CD4-positive, alpha-beta T cell treated with Interleukin-17A for 4 hours (primary cell): Measurements from ENCODE around the gene TMEM82.

Source experiments
- DNase-seq: peaks from one replicate; pipeline ENCODE4 v3.0.0-alpha.2; 2020; ENCODE audit warnings: mixed read lengths

TMEM82 gene

DNA sequence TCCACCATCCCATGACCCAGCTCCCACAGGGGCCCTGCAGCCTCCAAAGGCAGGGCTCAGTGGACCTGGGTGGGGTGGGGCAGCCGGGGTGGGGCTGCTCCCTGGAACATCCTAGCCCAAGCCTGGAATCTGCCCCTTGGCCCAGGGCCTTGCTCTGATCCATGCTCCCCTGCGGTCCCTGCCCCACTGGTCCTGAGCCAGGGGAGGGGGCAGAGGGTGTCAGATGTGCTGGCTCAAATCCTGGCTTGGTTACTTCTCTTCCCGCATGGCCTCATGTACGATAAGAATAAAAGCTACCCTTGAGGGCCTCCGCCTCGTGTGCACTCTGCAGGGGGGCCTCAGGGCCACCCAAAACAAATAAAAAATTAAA lies 5.4 kb upstream of the TMEM82 start:
- no peak for DNase-seq

DNA sequence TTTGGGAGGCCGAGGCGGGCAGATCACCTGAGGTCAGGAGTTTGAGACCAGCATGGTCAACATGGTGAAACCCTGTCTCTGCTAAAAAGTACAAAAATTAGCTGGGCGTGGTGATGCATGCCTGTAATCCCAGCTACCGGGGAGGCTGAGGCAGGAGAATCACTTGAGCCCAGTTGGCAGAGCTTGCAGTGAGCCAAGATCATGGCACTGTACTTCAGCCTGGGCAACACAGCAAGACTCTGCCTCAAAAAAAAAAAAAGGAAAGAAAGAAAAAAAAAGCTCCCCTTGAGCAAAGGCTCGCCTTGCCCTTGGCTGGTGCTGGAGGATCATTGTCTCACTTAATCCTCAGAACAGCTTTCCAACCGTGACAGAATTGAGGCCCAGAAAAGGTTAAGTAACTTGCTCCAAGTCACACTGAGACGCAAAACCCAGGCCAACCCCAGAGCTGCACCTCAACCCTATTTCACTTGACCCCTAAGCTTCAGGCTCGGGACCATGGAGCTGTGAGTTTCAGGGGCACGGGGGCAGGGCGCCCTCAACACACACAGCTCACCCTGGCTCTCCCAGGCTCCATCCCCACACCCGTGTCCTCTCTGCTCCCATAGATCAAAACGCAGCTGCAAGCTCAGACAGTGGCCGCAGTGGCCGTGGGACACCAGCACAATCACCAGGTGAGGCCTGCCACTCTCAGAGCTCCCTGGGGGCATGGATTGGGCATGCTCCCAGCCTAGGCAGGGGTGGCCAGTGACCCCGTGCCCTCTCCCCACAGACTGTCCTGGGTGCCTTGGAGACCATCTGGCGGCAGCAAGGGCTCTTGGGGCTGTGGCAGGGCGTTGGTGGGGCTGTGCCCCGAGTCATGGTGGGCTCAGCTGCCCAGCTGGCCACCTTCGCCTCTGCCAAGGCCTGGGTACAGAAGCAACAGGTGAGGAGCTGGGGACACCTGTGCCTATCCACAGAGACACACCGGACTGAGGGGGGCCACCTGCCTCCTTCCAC lies 4.7 kb upstream of the TMEM82 start:
- no peak for DNase-seq

DNA sequence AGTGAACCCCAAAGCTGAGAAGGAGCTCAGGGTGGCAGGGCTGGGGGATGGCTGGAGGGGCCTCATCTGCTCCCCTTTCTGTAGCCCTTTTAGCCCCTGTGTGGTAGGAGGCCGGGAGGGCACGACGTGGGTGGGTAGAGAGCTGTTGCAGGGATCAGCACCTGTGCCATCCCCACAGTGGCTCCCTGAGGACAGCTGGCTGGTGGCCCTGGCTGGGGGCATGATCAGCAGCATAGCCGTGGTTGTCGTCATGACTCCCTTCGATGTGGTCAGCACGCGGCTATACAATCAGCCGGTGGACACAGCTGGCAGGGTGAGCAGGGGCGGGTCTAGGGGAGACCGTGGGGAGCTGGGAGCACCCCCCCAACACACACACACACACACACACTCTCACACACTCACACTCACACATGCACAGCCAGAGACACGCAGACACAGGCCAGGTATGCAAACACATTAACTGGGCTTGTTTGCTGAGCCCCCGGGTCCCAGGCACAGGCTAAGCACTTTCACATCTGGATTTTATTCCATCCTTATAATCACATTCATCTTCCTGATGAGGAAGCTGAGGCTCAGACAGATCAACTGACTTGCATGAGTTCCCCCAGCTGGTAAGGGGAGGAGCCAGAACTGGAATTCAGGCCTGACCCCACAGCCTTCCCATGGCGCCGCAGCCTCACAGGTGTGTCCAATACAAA lies 3.7 kb upstream of the TMEM82 start:
- no peak for DNase-seq

DNA sequence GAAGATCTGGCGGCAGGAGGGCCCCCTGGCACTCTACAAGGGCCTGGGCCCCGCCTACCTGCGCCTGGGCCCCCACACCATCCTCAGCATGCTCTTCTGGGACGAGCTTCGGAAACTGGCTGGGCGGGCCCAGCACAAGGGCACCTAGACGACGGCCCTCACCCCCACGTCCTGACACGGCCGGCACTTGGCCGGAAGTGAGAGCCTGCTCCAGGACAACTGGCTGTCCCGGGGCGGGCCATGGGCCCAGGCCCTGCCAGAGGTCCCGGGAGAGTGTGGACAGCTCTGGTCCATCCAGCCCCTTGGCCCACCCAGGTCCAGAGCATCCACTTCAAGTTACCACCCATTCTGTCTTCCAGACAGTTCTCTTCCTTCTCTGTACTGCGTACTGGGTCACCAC lies 3.0 kb upstream of the TMEM82 start:
- DNase-seq, result no peak

DNA sequence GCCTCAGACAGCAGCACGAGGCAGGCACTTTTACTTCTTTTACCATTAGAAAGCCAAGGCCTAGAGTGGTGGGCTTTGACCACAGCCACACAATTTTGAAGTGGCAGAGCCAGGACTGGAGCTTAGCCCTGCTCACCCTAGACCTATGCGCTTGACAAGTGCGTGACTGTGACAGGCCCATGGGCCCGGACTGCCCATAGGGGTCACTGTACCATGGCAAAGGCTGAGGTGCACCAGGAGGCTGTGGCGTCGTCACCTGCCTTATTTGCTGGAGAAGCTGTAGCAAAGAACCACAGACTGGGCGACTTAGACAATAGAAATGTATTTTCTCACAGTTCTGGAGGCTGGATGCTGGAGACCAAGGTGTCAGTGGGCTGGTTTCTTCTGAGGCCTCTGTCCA lies 2.6 kb upstream of the TMEM82 start:
- no peak for DNase-seq

DNA sequence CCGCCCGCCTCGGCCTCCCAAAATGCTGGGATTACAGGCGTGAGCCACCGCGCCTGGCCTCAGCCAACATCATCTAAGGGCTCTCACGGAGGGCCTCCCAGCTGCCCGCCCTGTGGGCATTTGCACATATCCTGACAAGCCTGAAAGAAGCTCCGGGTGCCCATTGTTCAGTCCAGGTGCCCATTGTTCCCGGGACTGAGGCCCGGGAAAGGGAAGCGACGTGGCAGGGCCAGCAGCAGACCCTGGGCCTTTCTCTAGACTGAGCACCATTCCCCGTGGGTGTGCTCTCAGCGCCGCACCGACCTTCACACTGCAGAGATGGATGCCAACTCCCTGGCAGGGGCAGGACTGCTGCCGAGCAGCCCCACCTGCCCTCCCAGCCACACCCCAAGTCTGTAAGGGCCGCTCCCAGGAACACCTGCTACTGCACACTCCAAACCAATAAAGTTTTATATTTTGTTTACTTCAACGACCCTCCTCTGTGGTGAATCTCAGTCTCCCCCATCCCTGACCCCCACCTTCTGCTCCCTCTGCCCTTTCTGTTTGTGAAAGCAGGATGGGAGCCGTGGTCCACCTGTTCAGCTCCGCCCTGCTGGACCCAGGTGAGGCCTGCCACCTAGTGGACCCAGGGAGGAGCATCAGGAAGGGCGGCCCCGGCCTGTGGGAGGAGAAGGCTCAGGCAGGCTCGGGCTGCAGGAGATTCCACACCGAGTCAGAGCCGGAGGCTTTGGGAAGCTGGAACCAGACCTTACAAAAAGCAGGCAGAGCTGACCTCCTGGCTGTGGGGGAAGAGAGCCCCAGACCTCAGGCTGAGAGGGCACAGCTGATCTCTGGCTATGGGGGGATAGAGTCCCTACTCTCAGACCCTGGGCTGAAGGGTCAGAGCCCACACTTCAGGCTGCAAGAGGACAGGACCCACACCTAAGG lies 1.1 kb upstream of the TMEM82 start:
- peak; percentile 80 for DNase-seq

DNA sequence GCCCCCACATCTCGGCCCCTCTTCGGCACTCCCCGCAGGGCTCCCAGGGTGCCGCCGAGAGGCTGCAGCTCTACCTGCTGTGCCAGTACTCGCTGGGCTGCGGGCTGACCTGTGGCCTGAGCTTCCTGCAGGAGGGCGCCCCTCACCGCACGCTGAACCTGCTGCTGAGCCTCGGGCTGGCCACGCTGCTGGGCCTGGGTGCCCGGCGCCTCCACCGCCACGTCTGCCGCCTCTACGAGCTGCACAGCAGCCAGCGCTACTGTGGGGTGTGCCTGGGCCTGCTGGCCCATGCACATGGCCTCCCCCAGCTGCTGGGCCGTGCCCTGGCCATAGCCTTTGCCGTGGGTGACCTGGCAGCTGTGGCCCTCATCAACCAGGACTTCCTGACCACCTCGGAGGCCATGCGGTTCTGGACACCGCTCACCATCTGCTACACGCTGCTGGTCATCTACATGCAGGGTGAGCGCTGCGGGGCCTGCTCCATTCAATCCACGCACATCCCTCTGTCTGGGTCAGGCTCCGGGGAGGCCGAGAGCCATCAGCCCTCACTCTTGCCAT lies 1.9 kb downstream of the TMEM82 start:
- DNase-seq, result no peak

DNA sequence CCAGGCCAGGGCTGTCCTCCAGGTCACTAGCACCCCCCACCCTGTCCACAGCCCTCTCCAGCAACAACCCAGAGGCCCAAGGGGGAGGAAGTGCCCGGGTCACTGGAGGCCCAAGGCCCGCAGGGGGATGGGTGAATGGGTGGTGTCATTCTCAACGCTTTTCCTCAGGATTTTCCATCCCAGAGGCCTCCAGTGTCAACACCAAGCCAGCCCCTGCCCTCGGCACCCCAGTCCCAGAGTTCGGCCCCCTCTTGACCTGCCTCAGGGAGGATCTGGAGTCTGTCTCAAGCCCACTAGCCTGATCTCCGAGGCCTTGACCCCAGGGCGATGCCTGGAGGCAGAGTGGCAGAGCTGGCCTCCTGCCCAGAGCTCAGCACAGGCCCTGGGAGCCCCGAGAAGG lies 5.1 kb downstream of the TMEM82 start:
- no peak for DNase-seq

DNA sequence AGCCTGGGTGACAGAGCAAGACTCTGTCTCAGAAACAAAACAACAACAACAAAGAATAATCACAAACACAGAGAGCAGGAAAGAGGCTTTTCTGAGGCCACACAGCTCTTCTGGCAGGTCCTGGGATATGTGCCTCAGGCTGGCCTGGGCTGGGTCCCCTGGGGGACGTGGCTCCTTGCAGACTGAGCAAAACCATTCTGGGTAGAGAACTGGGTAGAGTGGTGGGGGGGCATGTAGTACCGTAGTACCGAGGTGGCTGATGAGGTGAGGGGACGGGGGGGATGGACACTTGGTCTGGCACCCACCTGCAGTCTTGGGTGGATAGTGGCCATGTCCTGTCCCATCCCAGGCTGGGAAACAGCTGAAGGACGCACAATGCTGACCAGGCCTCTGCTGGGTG lies 6.0 kb downstream of the TMEM82 start:
- DNase-seq, result no peak

DNA sequence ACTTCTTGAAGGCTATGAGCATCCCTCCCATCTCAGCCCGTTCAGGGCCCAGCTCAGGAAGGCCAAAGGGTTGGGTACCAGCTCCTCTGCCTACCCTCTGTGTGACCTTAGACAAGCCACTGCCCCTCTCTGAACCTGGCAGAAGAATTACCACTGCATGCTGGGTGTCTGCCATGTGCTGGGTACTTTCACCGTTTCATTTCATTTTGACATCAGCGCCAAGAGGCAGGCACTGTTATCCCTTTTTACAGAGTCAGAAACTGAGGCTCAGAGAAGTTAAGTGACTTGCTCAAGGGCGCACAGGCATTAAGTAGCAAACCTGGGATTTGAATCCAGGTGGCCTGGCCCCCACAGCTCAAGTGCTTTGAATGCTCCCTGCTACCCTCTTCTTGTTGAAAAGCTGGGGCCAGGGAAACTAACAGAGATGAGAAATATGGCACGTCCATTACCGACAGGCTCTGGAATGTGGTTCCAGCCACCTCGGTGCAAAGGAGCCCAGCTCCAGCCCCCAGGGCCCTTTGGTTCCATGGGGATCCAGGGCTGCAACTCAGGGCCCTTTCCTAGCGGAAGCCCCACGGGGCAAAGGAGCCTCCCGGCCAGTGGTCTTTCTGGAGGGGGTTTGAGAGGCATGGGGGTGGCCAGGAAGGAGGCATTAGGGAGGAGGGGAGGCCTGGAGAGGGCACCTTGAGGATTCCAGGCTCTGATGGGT lies 6.5 kb downstream of the TMEM82 start:
- DNase-seq, result no peak

DNA sequence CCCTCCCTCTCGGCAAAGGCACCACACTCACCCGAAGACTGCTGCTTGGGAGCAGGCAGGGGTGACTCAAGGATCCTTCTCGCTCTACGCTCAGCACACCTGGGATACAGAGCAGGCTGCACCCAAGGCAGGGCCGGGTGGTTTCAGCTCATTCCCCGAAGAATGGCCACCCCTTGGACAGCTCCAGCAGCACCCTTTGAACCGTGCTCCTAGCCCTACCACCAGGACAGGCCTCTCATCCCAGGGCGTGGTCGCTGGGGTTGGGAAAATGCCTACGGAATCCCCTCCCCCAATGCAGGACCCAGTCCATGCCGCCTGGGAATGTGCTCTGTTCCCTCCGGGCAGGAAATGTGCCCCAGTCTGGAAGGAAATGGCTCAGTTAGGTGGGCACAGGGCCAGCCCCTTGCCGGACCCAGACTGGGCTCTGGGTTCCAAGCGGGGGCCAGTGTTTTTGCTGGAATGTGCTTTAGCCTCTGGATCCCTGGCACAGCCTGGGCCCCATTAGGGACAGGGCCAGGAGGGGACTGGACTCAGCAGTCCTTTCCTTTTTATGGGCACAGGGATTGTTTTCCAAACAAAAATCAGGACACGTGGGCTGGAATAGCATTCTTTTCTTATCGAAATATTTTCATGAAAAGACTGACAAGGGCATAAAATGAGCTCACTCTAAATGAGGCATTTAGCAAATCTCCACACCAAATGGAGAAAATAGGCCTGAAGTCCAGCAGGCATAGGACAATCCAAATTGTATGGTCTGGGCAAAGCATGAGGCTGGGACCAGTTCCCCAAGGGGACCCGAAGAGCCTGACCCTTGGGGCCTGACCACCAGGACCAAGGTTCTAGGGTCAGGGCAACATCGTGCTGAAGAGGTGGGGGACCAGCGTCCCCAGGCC lies 7.3 kb downstream of the TMEM82 start:
- DNase-seq, result no peak

DNA sequence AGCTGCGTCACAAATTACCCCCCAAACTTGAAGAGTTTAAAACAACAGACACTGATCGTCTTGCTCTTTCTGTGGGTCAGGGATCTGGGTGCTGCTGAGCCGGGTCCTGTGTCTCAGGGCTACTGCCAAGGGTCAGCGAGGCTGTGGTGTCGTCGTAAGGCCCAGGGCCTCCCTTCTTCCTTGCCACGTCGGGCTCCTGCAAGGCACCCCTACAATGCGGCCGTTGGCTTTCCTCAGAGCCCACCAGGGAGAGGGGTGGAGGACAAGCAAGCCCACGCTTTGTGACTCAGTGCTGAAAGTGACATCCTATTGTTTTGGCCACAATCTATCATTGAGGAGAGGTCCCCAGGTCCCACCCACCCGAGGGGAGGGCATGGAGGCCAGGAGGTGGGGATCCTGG lies 8.6 kb downstream of the TMEM82 start:
- no peak for DNase-seq

DNA sequence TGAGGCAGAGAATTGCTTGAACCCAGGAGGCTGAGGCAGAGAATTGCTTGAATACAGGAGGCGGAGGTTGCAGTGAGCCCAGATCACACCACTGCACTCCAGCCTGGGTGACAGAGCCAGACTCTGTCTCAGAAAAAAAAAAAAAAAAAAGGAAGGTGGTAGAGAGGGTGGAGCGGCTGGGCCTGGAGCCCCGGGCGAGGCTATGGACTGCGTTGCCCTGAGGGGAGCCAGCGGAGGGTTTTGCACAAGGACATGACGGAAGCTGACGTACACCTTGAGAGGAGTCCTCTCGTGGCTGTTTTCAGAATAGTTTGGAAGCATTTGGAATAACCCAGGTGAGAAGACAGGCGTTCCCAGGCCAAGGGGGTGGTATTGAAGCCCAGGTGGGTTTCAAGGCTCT lies 9.4 kb downstream of the TMEM82 start:
- DNase-seq, result no peak

DNA sequence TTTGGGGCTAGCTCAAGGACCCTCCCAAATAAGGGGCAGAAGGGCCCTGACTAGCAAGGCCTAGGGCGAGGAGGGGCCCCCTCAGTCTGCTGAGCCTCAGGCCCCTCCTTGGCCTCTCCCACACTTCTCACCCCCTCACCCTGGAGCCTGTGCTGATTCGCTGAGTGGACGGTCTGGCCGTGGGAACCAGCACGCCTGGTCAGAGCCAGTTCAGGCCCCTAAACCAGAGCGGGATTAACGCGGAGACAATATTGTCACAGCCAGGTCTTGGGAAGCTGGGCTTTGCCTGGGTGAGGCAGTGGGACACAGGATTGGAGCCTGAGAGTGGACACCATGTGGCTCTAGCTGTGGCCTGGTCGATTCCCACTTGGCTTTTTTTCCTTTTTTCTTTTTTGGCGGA lies 11.5 kb downstream of the TMEM82 start:
- no peak for DNase-seq

DNA sequence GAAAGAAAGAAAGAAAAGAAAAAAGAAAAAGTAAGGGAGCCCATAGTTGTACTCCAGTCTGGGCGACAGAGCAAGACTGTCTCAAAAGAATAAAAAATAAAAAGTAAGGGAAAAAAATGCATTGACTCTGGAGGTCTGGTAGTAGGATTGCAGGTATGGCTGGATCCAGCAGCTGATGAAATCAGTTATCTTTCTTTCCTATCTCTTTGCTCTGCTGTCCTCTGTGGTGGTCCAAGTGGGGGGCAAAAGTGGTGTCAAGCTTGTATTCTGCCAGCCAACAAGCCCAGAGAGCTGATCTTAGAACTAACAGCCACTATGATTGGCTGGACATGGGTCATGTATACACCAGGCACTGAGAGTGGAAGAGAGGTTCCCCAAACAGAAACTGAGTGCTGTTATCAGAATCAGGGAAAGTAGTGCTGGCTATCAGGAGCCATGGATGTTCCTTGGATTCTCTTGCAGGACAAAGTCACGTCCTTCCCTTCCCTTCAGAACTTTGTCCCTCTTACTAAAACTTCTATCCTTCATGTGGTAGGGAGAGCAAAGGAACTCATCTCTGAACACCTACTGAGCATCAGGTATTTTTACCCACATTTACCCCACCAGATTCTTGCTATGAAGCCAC lies 12.8 kb downstream of the TMEM82 start:
- DNase-seq, result no peak

DNA sequence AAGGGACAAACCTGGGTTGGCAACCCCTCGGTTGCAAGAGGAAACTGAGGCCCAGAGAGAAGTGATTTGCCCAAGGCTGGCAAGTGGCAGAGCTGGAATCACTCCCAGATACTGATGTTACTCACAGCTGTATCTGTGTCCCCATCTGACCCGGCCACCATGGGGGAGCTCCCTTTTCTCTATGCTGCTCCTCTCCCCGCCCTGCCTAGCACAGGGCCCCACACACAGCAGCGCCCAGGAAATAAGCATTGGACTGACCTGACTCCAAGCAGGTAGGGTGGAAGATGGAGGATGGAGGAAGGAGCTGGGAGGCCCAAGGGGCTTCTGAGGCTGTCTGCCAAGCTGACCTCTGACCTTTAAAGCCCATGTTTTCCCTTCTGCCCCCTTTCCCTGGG lies 13.3 kb downstream of the TMEM82 start:
- no peak for DNase-seq

DNA sequence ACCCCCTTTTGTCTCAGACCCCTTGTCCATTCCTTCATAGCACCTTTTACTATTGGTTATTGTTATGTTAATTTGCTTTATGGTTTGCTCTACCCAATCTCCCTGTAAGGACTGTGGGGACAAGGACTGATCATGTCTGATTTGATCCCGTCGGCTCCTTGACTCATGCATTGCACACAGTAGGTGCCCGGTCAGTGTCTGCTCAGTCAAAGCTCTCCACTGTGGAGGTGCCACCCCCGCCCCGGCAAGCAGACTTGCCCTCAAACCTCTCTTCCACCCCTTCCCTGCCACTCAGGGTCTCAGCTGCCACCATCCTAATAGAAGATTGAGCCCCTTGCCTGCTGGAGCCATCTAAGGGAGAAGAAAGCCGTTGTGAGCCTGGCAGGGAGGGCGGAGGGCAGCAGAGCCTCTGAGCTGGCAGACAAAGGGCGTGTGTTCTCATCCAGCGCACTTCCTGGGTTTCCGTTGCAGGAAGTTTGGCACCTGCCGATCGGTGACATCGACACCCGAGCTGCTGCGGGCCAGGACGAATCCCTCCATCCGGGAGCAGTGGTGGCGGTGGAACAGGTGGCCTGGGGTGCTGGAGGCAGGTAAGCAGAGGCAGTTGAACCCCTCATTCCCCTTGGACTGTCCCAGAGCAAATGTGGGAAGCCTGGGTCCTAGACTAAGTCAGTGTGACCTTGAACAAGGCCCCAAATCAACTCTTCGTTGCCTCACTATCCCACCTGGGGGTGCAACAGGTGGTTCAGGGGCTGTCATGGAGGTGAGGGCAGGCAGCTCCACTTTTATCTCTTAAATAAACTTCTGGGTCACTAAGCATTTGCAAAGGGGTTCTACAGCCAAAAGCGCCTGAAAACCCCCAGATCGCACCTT lies 14.1 kb downstream of the TMEM82 start:
- DNase-seq, result peak; percentile 45

DNA sequence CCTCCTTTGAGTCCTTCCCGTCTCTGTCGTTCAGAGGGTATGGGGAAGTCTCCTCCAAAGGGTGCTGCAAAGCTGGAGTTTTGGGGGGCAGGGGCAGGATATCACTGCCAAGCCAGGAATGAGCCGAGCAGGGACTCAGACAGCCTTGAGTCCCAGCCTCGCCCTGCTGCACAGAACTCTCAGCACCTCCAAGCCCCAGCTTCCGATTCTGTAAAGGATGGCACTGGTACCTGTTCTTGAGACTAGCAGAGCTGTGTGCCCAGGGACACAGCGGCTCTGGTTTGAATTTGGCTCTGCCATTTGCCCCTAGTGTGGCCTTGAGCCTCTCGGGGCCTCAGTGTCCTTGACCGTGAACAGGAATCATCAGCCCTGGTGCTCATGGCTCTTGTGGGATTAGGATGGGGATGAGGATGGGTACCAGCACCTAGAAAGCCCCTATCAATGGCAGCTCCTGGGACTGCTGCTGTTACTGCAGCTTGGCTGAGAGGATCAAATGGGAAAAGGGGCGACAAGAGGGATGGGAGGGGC lies 14.8 kb downstream of the TMEM82 start:
- DNase-seq, result no peak
